Calu3 (cell line): ENCODE results near the gene ADGRF5. TPM values are rescaled to one million over a fixed set of nuclear protein-coding genes. Genes with fewer than 3 reads are reported as not detected.
A peak's percentile ranks its signal among the peaks of the same experiment; 100 is the strongest.

Experiments used
- BruUV-seq: library from RNA; stranded (reverse); fragments of 400-500 nt; replicated peaks from 2 replicates; lab custom pipeline; 2021; lab: Mats Ljungman, UMichigan
- CTCF ChIA-PET: fragments of 300-600 bp; sonication (Branson Sonifier 250); formaldehyde crosslinking; loops from one replicate; lab custom pipeline; 2022; ENCODE audit warnings: antibody characterized with exemption; lab: Charles Lee
- DNase-seq: peaks from one replicate; pipeline ENCODE4 v3.0.0; 2022
- H3K27ac Mint-ChIP-seq: one replicate; pipeline ENCODE4 v1.8.0; 2022; ENCODE audit warnings: mixed read lengths; ENCODE audit not compliant: unreplicated experiment
- H3K27me3 Mint-ChIP-seq: one replicate; pipeline ENCODE4 v1.8.0; 2022; ENCODE audit warnings: mixed read lengths; ENCODE audit not compliant: unreplicated experiment
- H3K36me3 Mint-ChIP-seq: one replicate; pipeline ENCODE4 v1.8.0; 2022; ENCODE audit warnings: mild to moderate bottlenecking, moderate library complexity, mixed read lengths; ENCODE audit not compliant: insufficient read depth, unreplicated experiment
- H3K4me1 Mint-ChIP-seq: one replicate; pipeline ENCODE4 v1.8.0; 2022; ENCODE audit warnings: mild to moderate bottlenecking, low read depth, mixed read lengths; ENCODE audit not compliant: unreplicated experiment
- H3K4me3 Mint-ChIP-seq: one replicate; pipeline ENCODE4 v1.8.0; 2022; ENCODE audit warnings: mild to moderate bottlenecking, low read depth, moderate library complexity, mixed read lengths; ENCODE audit not compliant: unreplicated experiment
- H3K9me3 Mint-ChIP-seq: one replicate; pipeline ENCODE4 v1.8.0; 2022; ENCODE audit warnings: low read depth, mixed read lengths; ENCODE audit not compliant: unreplicated experiment
- intact Hi-C: fragments of 100-400 bp; cut with micrococcal nuclease; formaldehyde crosslinking; loops from one replicate; pipeline ENCODE4 v1.10.0; 2022; ENCODE audit not compliant: unreplicated experiment
- total RNA-seq: library from RNA; stranded (reverse); gene quantifications from 2 replicates; pipeline ENCODE4 v1.2.3, GENCODE V29; 2022
- TF ChIP-seq, protein P1 (sequence below): fragments of 200-600 bp; IDR thresholded peaks from one replicate; pipeline ENCODE4 v1.8.0; 2022; ENCODE audit warnings: antibody characterized with exemption; ENCODE audit not compliant: unreplicated experiment

Gene ADGRF5
- total RNA-seq, 1 experiment from 2014 or later: 0.24 TPM

GRCh38 chr6:46932526-46933319 lies 11.0 kb upstream of the ADGRF5 start:
- peaks cover 12% of the 10 kb centered on the region for H3K36me3 Mint-ChIP-seq
- H3K4me1 Mint-ChIP-seq: peaks cover 76% of the 10 kb centered on the region
- H3K27ac Mint-ChIP-seq: peak overlapping the region; percentile 87
- no TSS peak for BruUV-seq
- peak; percentile 26 for DNase-seq
- TF ChIP-seq, protein P1, sequence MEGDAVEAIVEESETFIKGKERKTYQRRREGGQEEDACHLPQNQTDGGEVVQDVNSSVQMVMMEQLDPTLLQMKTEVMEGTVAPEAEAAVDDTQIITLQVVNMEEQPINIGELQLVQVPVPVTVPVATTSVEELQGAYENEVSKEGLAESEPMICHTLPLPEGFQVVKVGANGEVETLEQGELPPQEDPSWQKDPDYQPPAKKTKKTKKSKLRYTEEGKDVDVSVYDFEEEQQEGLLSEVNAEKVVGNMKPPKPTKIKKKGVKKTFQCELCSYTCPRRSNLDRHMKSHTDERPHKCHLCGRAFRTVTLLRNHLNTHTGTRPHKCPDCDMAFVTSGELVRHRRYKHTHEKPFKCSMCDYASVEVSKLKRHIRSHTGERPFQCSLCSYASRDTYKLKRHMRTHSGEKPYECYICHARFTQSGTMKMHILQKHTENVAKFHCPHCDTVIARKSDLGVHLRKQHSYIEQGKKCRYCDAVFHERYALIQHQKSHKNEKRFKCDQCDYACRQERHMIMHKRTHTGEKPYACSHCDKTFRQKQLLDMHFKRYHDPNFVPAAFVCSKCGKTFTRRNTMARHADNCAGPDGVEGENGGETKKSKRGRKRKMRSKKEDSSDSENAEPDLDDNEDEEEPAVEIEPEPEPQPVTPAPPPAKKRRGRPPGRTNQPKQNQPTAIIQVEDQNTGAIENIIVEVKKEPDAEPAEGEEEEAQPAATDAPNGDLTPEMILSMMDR: no peak
- CTCF ChIA-PET: interaction anchor here (1.0 to 1.4 kb wide), 2 partner anchors 16 to 23 kb away, joined by 3 read pairs; no protein-coding TSS in a partner anchor
- intact Hi-C loops: loop anchor here (2.0 kb wide), 1 partner anchor 50 kb away; no protein-coding TSS in a partner anchor
- H3K4me3 Mint-ChIP-seq: peak overlapping the region; percentile 62
- no peaks in the 10 kb centered on the region for H3K9me3 Mint-ChIP-seq
- no peaks in the 10 kb centered on the region for H3K27me3 Mint-ChIP-seq

- peaks cover 80% of the 10 kb centered on the region for H3K4me1 Mint-ChIP-seq
- H3K4me3 Mint-ChIP-seq: no peak overlapping the region
- peaks cover 12% of the 10 kb centered on the region for H3K36me3 Mint-ChIP-seq
- TF ChIP-seq, protein P1: no peak
- H3K9me3 Mint-ChIP-seq: no peaks in the 10 kb centered on the region
- intact Hi-C loops: no loop called here
- no peaks in the 10 kb centered on the region for H3K27me3 Mint-ChIP-seq
- no TSS peak for BruUV-seq
- no peak for DNase-seq
- CTCF ChIA-PET: no interaction called here
- peak overlapping the region; percentile 25 for H3K27ac Mint-ChIP-seq
Observed at GRCh38 chr6:46931416-46931815, 9.7 kb upstream of the ADGRF5 start.

GRCh38 chr6:46930331-46930730 lies 8.6 kb upstream of the ADGRF5 start:
- Mint-ChIP-seq H3K27me3 (no peaks in the 10 kb centered on the region), H3K9me3 (no peaks in the 10 kb centered on the region), H3K4me3 (no peak overlapping the region), H3K27ac (peak overlapping the region; percentile 66), H3K36me3 (peaks cover 11% of the 10 kb centered on the region), H3K4me1 (peaks cover 80% of the 10 kb centered on the region)
- no peak for DNase-seq
- intact Hi-C loops: no loop called here
- BruUV-seq: no TSS peak
- TF ChIP-seq, protein P1: no peak
- CTCF ChIA-PET: no interaction called here

GRCh38 chr6:46927066-46927465 lies 5.3 kb upstream of the ADGRF5 start:
- no peak for DNase-seq
- CTCF ChIA-PET: no interaction called here

More at GRCh38 chr6:46927066-46927465, 5.3 kb upstream of the ADGRF5 start:
- Mint-ChIP-seq H3K9me3 (peaks cover 7% of the 10 kb centered on the region), H3K27me3 (no peaks in the 10 kb centered on the region), H3K36me3 (peaks cover 11% of the 10 kb centered on the region), H3K4me3 (peak overlapping the region; percentile 19), H3K27ac (peak overlapping the region; percentile 88), H3K4me1 (peaks cover 70% of the 10 kb centered on the region)
- intact Hi-C loops: loop anchor here (5.0 kb wide), 3 partner anchors 40 to 115 kb away; partner anchors contain the start of gene ADGRF1
- no TSS peak for BruUV-seq
- TF ChIP-seq, protein P1: no peak
